ENCODE measurements around the gene DLG2. TPM values are rescaled to one million over a fixed set of nuclear protein-coding genes. Genes with fewer than 3 reads are reported as not detected.

The DLG2 gene
- total RNA-seq, 3 donors from 2014 or later: 4.3 to 12.3 (median 6.9) TPM

- intact Hi-C loops (cut with DNase I; ENCODE audit: low total_unique reads): no loop called here
- DNase-seq (ENCODE audit: low spot score in 2 of 2): no peak
These were observed 564.5 kb downstream of the DLG2 start for GRCh38 chr11:85062659-85063058.

DNA sequence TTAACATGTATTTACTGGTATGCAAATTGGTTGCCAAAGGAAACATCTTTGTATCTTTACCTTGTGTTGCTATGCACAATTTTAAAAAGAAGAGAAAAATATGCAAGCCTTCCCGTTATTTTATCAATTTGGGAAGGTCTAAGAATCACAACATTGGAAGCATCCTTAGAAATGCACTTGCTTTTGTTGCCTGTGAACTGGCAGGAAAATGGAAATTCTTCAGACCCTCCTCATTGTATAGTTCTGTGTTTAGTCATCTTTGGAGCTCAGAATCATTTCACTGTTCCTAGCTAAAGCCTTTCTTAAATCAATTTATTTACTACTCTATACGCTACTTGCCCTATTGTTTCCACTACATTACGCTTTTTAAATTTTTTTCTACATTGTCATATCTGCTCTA lies 574.5 kb downstream of the DLG2 start:
- Histone ChIP-seq H3K4me3 (no peak overlapping the region), H3K36me3 (no peaks in the 10 kb centered on the region), H3K27me3 (no peaks in the 10 kb centered on the region), H3K9me3 (no peaks in the 10 kb centered on the region), H3K4me1 (no peaks in the 10 kb centered on the region), H3K27ac (no peak overlapping the region)
- TF ChIP-seq POLR2AphosphoS5 (IDR thresholded peaks at IDR 0.05): no peak
- no peak for DNase-seq (ENCODE audit: low spot score in 2 of 2)
- intact Hi-C loops (cut with DNase I; ENCODE audit: low total_unique reads): no loop called here

More at GRCh38 chr11:85062659-85063058, 564.5 kb downstream of the DLG2 start:
- Histone ChIP-seq H3K4me3 (no peak overlapping the region), H3K36me3 (no peaks in the 10 kb centered on the region), H3K9me3 (no peaks in the 10 kb centered on the region), H3K4me1 (no peaks in the 10 kb centered on the region), H3K27me3 (no peaks in the 10 kb centered on the region), H3K27ac (no peak overlapping the region)
- no peak for TF ChIP-seq CTCF (IDR thresholded peaks at IDR 0.05)
- no peak for TF ChIP-seq POLR2A (IDR thresholded peaks at IDR 0.05)
- TF ChIP-seq POLR2AphosphoS5 (IDR thresholded peaks at IDR 0.05): no peak

DNA sequence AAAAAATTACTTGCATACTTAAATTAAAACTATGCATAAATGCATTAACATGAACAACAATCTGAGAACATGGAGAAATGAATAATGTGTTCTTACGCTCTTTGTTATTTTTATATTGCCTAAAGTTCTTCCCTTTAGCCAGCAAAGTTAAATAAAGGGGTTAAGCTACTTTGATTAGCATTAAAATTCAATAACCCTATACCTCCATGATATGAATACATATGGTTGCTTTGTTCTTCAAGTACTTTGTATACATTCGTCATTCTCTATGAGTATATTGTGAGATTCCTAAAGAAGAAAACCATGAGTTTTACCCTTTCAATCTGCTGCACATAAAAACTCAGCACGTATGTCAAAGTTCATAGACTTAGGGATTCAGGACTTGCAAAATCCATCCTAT lies 578.3 kb downstream of the DLG2 start:
- H3K4me3 ChIP-seq: no peak overlapping the region
- intact Hi-C loops (cut with DNase I; ENCODE audit: low total_unique reads): no loop called here
- H3K4me1 ChIP-seq: no peaks in the 10 kb centered on the region
- no peaks in the 10 kb centered on the region for H3K9me3 ChIP-seq
- H3K27me3 ChIP-seq: no peaks in the 10 kb centered on the region
- H3K27ac ChIP-seq: no peak overlapping the region
- no peaks in the 10 kb centered on the region for H3K36me3 ChIP-seq
- no peak for DNase-seq (ENCODE audit: low spot score in 2 of 2)
- TF ChIP-seq POLR2A (IDR thresholded peaks at IDR 0.05) (no peak), POLR2AphosphoS5 (IDR thresholded peaks at IDR 0.05) (no peak), CTCF (IDR thresholded peaks at IDR 0.05) (no peak)

DNA sequence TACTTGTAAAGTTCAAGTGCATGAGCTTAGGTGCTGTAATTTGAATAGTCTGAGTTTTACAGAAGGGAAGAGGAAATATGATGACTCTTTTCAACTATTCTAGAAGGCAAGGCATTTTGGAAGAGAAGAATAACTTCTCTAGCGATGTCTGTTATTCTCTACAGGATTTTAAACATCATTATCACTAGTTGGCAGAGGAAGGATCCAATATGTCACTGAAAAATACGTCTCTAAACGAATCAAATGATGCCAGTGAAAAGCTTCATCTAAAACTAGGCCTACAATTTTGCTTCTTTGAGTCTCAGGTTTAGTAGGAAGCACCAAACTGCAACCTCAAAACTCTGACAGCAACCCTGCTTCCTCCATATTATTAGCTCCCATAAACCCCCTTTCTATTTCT lies 581.4 kb downstream of the DLG2 start:
- Histone ChIP-seq H3K27ac (no peak overlapping the region), H3K4me3 (no peak overlapping the region), H3K27me3 (no peaks in the 10 kb centered on the region), H3K9me3 (no peaks in the 10 kb centered on the region), H3K4me1 (no peaks in the 10 kb centered on the region), H3K36me3 (no peaks in the 10 kb centered on the region)
- no peak for TF ChIP-seq POLR2A (IDR thresholded peaks at IDR 0.05)
- TF ChIP-seq CTCF (IDR thresholded peaks at IDR 0.05): no peak
- TF ChIP-seq POLR2AphosphoS5 (IDR thresholded peaks at IDR 0.05): no peak
- intact Hi-C loops (cut with DNase I; ENCODE audit: low total_unique reads): no loop called here
- no peak for DNase-seq (ENCODE audit: low spot score in 2 of 2)

DNA sequence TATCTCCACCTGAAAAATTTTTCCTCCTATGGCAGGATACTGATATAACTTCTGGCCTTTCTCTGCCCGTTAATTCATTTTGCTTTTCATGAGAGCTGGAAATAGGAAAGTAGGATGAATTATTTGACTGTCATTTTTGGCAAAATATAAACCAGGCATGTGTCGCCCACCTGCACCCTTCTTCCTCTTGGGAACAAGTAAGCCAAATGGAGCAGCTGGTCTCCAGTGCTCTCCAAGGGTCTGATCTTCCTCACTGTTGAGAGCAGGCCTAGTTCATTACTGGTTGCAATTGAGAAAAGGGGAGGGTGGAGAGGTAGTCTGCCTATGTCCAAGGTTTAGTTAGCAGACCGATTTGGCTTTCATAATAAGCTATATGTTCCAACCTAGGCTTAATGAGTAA lies 582.2 kb downstream of the DLG2 start:
- Histone ChIP-seq H3K9me3 (no peaks in the 10 kb centered on the region), H3K36me3 (no peaks in the 10 kb centered on the region), H3K4me3 (no peak overlapping the region), H3K4me1 (no peaks in the 10 kb centered on the region), H3K27ac (no peak overlapping the region), H3K27me3 (no peaks in the 10 kb centered on the region)
- TF ChIP-seq POLR2A (IDR thresholded peaks at IDR 0.05) (no peak), POLR2AphosphoS5 (IDR thresholded peaks at IDR 0.05) (no peak), CTCF (IDR thresholded peaks at IDR 0.05) (no peak)
- DNase-seq (ENCODE audit: low spot score in 2 of 2): no peak
- intact Hi-C loops (cut with DNase I; ENCODE audit: low total_unique reads): no loop called here

DNA sequence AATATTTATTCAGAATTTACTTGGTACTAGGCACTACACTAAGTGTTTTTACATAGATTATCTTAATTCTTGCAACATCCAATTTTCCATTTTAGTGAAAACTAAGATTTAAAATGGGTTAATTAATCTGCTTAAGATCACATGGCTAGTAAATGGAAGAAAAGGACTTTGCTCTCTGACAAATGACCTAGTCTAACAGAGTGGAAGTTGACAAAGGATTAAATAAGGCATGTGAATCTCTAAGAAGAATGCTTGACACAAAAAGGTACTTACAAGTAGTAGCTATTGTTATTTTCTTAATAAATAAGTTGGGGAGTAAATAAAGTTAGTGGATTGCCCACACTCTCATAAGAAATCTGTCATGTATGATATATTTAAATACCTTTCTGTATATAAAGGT lies 584.8 kb downstream of the DLG2 start:
- H3K9me3 ChIP-seq: no peaks in the 10 kb centered on the region
- TF ChIP-seq POLR2A (IDR thresholded peaks at IDR 0.05): no peak
- TF ChIP-seq POLR2AphosphoS5 (IDR thresholded peaks at IDR 0.05): no peak
- TF ChIP-seq CTCF (IDR thresholded peaks at IDR 0.05): no peak
- no peak for DNase-seq (ENCODE audit: low spot score in 2 of 2)
- intact Hi-C loops (cut with DNase I; ENCODE audit: low total_unique reads): no loop called here
- H3K4me3 ChIP-seq: no peak overlapping the region
- no peaks in the 10 kb centered on the region for H3K27me3 ChIP-seq
- H3K36me3 ChIP-seq: no peaks in the 10 kb centered on the region
- H3K27ac ChIP-seq: no peak overlapping the region
- H3K4me1 ChIP-seq: no peaks in the 10 kb centered on the region
